GM18520 (cell line): ENCODE measurements around the gene SNAP47.

Source experiments
- ATAC-seq: cut with Tn5 transposase; IDR thresholded peaks from one replicate; pipeline ENCODE4 v1.9.1; 2021; ENCODE audit not compliant: unreplicated experiment

SNAP47 gene

DNA sequence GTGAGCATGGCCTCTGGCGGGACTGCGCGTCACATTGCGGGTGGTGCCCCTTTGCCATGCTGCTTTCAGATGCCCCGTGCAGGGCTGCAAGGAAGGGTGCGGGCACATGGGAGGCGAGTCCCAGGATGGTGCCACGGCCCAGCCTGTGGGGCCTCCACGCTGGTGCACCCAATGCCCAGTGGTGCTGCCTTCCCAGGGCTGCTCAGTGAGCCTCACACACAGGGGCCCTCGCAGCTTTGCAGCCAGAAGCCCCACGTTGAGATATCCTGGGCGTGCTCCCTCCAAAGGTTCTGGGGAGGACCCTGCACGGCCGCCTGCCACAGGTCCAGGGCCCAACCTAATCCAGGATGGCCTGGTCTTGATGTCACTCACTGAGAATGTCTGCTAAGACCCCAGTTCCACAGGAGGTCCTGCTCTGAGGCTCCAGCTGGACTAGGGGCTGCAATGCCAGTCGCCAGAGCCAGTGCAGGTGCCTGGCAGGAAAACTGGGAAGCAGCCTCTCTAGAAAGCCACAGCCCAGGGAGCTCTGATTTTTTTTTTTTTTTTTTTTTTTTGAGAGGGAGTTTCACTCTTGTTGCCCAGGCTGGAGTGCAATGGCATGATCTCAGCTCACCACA lies 46.2 kb downstream of the SNAP47 start:
- ATAC-seq = no peak

GRCh38 chr1:227782226-227782625 lies 47.0 kb downstream of the SNAP47 start:
- no peak for ATAC-seq

GRCh38 chr1:227785094-227785804 lies 50.0 kb downstream of the SNAP47 start:
- ATAC-seq = no peak

DNA sequence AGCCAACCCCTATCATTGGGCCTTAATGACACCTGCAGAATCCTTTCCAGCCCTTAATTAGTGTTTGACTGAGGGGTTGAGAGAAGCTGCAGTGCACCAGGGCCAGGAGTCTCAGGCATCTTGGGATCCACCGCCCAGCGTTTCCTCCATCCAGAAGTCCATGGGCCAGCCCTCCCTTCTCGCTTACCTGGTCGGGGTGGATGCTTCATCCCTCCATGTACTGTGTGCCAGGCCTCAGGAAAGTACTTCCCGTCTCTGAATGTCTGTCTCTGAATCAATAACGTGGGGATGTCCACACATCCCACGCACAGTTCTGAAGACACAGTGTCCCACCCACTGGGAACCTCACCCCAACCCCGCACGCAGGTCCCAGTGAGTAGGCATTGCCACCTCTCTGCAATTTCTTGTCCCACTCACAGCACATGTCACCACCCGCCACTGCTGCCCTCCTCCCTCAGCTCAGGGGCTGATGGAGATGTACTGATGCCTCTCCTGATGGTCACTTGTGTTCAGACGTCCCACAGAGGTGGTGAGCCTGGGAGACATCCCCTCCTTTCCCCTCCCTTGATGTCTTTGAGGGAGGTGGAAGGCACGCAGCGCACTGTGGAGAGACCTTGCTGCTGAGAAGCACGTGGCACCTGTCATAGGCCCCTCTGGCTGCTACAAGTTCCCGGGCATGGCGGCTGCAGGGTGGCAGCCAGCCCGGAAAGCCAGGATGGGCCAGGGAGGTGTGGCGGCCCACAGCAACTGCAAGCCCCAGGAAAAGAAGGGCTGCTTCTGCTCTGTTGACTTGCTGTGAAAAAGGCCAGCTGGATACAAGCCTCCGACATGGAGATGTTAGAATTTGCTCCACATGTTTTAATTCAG lies 50.8 kb downstream of the SNAP47 start:
- ATAC-seq = no peak

GRCh38 chr1:227786673-227787512 lies 51.7 kb downstream of the SNAP47 start:
- ATAC-seq = no peak

DNA sequence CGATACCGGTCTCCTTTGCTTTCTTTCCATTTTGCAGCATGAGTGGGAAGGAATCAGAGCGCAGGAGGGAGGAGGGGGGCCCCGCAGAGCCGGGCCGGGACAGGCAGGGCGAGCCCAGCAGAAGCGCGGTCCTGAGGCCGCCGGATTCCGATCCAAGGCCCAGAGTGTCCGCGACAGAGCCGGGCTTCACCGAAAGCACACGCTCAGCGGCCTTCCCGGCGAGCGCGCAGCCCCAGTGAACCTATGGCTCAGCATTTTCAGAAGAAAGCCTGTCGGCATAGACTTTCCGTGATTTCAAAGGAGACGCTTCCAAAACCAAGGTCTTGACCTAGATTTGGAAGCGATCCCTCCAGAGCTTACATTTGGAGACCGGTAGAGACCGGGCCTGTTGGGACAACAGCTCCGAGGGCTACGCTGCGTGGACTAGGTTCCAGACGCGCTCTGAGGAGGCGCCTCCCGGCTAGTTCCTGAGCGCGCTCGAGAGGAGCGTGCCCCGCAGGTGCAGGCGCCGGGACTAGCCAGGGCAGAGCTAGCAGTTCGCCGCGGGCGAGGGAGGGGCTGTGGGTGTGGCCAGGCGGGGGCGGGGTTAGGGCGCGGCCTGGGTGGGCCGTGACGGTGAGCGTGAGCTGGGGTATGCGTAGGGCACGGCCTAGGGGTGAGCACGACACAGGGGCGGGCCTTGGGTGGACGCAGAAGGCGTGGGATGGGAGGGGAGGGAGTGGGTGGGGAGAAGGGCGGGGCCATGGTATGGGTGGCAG lies 52.5 kb downstream of the SNAP47 start:
- ATAC-seq = peak; percentile 96

DNA sequence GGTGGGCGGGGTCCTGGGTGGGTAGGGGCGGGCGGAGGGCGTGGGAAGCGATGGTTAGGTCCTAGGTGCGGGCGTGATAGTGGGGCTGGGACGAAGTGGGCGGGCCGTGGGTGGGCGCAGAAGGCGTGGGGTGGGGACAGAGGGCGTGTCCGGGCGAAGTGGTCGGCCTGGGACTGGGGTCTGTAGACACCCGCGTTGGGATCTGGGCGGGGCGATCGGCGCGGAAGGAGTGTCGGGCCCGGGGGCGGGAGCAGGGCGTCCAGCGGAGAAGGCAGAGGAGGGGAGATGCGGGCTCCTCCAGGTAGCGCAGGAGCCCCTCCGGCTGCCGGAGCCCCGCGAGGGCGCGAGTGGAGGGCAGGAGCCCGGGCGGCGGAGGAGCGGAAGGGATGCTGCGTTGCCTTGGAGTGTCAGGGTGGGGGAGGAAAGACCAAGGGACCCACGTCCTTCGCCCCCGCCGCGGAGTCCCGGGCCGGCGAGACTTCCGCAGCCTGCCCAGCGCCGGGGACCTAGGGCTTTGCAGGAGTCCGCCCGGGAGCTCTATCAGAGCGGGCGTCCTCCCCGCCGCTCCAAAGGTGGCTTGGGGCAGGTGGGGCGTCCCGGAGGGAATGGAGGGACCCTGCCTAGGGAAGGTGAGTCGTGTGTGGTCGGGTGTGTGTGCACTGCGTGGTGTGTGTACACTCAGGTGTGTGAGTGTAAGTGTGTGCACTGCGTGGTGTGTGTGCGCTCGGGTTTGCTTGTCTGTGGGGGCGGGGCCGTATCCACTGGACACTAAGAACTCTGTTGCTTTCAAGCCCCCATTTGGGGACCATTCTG lies 53.2 kb downstream of the SNAP47 start:
- ATAC-seq = peak; percentile 33

GRCh38 chr1:227789084-227790033 lies 54.1 kb downstream of the SNAP47 start:
- ATAC-seq = no peak

GRCh38 chr1:227790034-227790400 lies 54.8 kb downstream of the SNAP47 start:
- no peak for ATAC-seq

- no peak for ATAC-seq
Observed at GRCh38 chr1:227790868-227791267, 55.6 kb downstream of the SNAP47 start.

DNA sequence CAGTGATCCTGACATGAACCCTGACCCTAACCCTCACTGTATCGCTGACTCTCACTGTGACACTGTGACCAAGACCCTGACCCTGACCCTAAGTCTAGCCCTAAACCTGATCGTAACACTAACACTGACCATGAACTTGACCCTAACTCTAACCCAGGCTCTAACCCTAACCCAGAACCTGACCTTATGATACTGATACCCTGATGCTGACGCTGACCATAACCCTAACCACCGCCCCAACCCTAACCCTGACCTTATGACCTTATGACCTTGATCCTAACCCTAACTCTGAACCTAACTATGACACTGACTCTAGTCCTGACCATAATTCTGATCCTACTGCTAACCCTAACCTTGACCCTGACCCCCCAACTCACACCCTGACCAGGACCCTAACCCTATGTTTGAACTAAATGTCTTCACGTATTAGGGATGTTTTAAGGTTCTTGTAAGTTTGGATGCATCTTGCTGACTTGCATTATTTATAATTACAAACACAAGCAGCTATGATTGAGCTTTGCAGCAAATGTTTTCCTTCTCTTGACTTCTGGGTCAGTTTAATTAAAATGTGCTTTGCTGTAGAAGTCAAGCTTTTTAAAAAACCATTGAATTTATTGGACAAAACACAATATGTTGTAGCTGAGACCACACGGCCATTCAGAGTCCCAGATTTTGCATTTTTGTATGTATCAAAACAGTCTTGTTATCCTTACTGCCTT lies 56.3 kb downstream of the SNAP47 start:
- no peak for ATAC-seq

DNA sequence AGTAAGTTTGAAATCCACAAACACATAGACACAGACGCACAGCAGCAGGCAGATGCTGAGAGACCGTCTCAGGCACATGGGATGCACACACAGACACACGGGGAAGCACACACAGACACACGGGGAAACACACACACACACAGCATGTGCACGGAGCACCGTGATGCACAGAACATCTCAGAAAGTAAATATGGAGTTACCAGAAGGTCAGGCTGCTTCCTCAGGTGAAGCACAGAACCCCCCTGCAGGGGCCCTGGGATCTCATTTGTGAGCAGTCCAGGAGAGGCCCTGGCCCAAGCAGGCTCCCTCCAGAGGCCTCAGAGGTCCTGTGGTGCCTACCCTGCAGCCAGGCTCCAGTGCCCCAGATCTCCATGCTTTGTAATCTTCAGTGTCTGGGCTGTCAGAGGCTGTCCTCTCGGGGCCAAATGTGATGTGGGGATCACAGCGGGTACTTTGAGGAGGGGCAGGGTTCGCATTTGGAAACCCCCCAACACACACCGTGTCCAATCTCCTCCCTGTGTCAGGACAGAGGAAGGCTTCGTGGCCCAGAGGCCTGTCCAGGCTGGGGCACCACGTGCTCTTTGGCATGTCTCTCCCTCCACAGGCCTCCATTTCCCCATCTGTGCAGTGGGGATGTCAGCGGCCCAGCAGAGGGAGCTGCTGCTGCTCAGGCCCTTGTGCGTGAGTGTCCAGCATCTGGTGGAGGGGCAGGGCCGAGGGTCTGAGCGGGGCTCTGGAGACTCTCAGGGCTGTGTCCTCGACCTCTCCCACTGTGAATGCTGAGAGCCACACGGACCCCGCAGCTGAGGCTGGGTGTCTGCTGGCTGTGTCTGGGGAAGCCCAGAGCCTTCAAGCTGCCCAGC lies 57.2 kb downstream of the SNAP47 start:
- no peak for ATAC-seq

- no peak for ATAC-seq
Observed at GRCh38 chr1:227793079-227793947, 58.1 kb downstream of the SNAP47 start.

- no peak for ATAC-seq
Observed at GRCh38 chr1:227793948-227794816, 58.9 kb downstream of the SNAP47 start.

GRCh38 chr1:227794817-227795192 lies 59.6 kb downstream of the SNAP47 start:
- no peak for ATAC-seq
